HL-60/S4 (cell line): ENCODE measurements around the gene SLC5A10.
"Not testable (repeated sequence)": the region's sequence is repeated elsewhere in the genome, so short reads cannot be mapped to it uniquely, and the experiment has no call there.

ENCODE experiments used
- in situ Hi-C: fragments of 300-500 bp; cut with MboI; formaldehyde crosslinking; loops from 2 replicates; pipeline ENCODE4 v1.14.3; 2022; ENCODE audit warnings: low sequenced_read_pairs

The SLC5A10 gene

GRCh38 chr17:18946536-18946935 lies 5.4 kb upstream of the SLC5A10 start:
- in situ Hi-C loops, result no loop called here

GRCh38 chr17:18947866-18948265 lies 4.1 kb upstream of the SLC5A10 start:
- in situ Hi-C loops, result no loop called here

GRCh38 chr17:18948476-18949006 lies 3.4 kb upstream of the SLC5A10 start:
- in situ Hi-C loops, result no loop called here

- in situ Hi-C loops, result no loop called here
These were observed 2.4 kb upstream of the SLC5A10 start for GRCh38 chr17:18949566-18949965.

GRCh38 chr17:18950346-18950745 lies 1.6 kb upstream of the SLC5A10 start:
- in situ Hi-C loops, result no loop called here

- in situ Hi-C loops, result no loop called here
These were observed 740 bp upstream of the SLC5A10 start for GRCh38 chr17:18950944-18951905.

- in situ Hi-C loops, result no loop called here
These were observed 1.3 kb downstream of the SLC5A10 start for GRCh38 chr17:18953231-18953728.

GRCh38 chr17:18954321-18954720 lies 2.4 kb downstream of the SLC5A10 start:
- in situ Hi-C loops, result no loop called here

GRCh38 chr17:18955009-18955408 lies 3.0 kb downstream of the SLC5A10 start:
- in situ Hi-C loops, result no loop called here

- in situ Hi-C loops, result not testable (repeated sequence)
These were observed 4.1 kb downstream of the SLC5A10 start for GRCh38 chr17:18956021-18956420.

- in situ Hi-C loops, result no loop called here
These were observed 4.6 kb downstream of the SLC5A10 start for GRCh38 chr17:18956581-18956980.

GRCh38 chr17:18957831-18958230 lies 5.9 kb downstream of the SLC5A10 start:
- in situ Hi-C loops, result no loop called here

GRCh38 chr17:18958611-18959010 lies 6.6 kb downstream of the SLC5A10 start:
- in situ Hi-C loops, result no loop called here

GRCh38 chr17:18959071-18959844 lies 7.3 kb downstream of the SLC5A10 start:
- in situ Hi-C loops, result no loop called here

- in situ Hi-C loops, result no loop called here
These were observed 7.9 kb downstream of the SLC5A10 start for GRCh38 chr17:18959845-18960240.

GRCh38 chr17:18960241-18960665 lies 8.3 kb downstream of the SLC5A10 start:
- in situ Hi-C loops, result no loop called here

GRCh38 chr17:18960803-18961511 lies 9.0 kb downstream of the SLC5A10 start:
- in situ Hi-C loops, result no loop called here

- in situ Hi-C loops, result no loop called here
These were observed 9.9 kb downstream of the SLC5A10 start for GRCh38 chr17:18961634-18962493.

- in situ Hi-C loops, result no loop called here
These were observed 10.5 kb downstream of the SLC5A10 start for GRCh38 chr17:18962494-18962815.
